Measurements from ENCODE around the gene PDPK1.
"Not testable (repeated sequence)": the region's sequence is repeated elsewhere in the genome, so short reads cannot be mapped to it uniquely, and the experiment has no call there.

The PDPK1 gene

GRCh38 chr16:2554709-2555425 is 17.0 kb downstream of the PDPK1 start:
- POLR2A ChIA-PET; CTCF ChIA-PET; DNase-seq (ENCODE audit: extremely low spot score): not testable (repeated sequence)

- CTCF ChIA-PET; DNase-seq (ENCODE audit: extremely low spot score); POLR2A ChIA-PET: not testable (repeated sequence)
Observed at GRCh38 chr16:2557150-2557549, 19.3 kb downstream of the PDPK1 start.

GRCh38 chr16:2560131-2560797 is 22.4 kb downstream of the PDPK1 start:
- POLR2A ChIA-PET; CTCF ChIA-PET; DNase-seq (ENCODE audit: extremely low spot score): not testable (repeated sequence)

GRCh38 chr16:2560798-2561133 is 22.9 kb downstream of the PDPK1 start:
- CTCF ChIA-PET; DNase-seq (ENCODE audit: extremely low spot score); POLR2A ChIA-PET: not testable (repeated sequence)
- TF ChIP-seq CTCF (IDR thresholded peaks at IDR 0.05; ENCODE audit: control extremely low read depth, extremely low read depth, low read depth, missing control alignments), result peak; percentile 53

GRCh38 chr16:2567506-2567905 is 29.7 kb downstream of the PDPK1 start:
- POLR2A ChIA-PET; CTCF ChIA-PET; DNase-seq (ENCODE audit: extremely low spot score): not testable (repeated sequence)

GRCh38 chr16:2568573-2568972 is 30.8 kb downstream of the PDPK1 start:
- CTCF ChIA-PET; DNase-seq (ENCODE audit: extremely low spot score); POLR2A ChIA-PET: not testable (repeated sequence)

GRCh38 chr16:2572704-2573103 is 34.9 kb downstream of the PDPK1 start:
- DNase-seq (ENCODE audit: extremely low spot score); CTCF ChIA-PET; POLR2A ChIA-PET: not testable (repeated sequence)

GRCh38 chr16:2575839-2576238 is 38.0 kb downstream of the PDPK1 start:
- DNase-seq (ENCODE audit: extremely low spot score); CTCF ChIA-PET; POLR2A ChIA-PET: not testable (repeated sequence)

GRCh38 chr16:2577044-2577443 is 39.2 kb downstream of the PDPK1 start:
- POLR2A ChIA-PET; DNase-seq (ENCODE audit: extremely low spot score); CTCF ChIA-PET: not testable (repeated sequence)

GRCh38 chr16:2578905-2579304 is 41.1 kb downstream of the PDPK1 start:
- POLR2A ChIA-PET; CTCF ChIA-PET; DNase-seq (ENCODE audit: extremely low spot score): not testable (repeated sequence)

GRCh38 chr16:2580143-2580542 is 42.3 kb downstream of the PDPK1 start:
- DNase-seq (ENCODE audit: extremely low spot score); POLR2A ChIA-PET; CTCF ChIA-PET: not testable (repeated sequence)

GRCh38 chr16:2580818-2581217 is 43.0 kb downstream of the PDPK1 start:
- POLR2A ChIA-PET; CTCF ChIA-PET; DNase-seq (ENCODE audit: extremely low spot score): not testable (repeated sequence)

- ChIA-PET POLR2A (no interaction called here), CTCF (no interaction called here)
- no peak for TF ChIP-seq CTCF (IDR thresholded peaks at IDR 0.05; ENCODE audit: control extremely low read depth, extremely low read depth, low read depth, missing control alignments)
- no peak for DNase-seq (ENCODE audit: extremely low spot score)
Observed at GRCh38 chr16:2584729-2585650, 47.2 kb downstream of the PDPK1 start.

All from GM10248 (cell line).